SK-N-SH (cell line): ENCODE data around the gene ADAMTSL1. TPM values are rescaled to one million over a fixed set of nuclear protein-coding genes. Genes with fewer than 3 reads are reported as not detected.
A peak's percentile ranks its signal among the peaks of the same experiment; 100 is the strongest.

Experiments
- CTCF ChIA-PET: fragments of 300-600, 350-600 bp; formaldehyde crosslinking; extraction: SDS; loops from one replicate; lab custom pipeline; 2021; lab: Yijun Ruan, JAX
- POLR2A ChIA-PET: fragments of 350-600 bp; sonication (Branson Sonifier 250); formaldehyde crosslinking; extraction: SDS; loops from one replicate; lab custom pipeline; 2020; ENCODE audit warnings: antibody characterized with exemption, inconsistent platforms; lab: Yijun Ruan, JAX
- DNase-seq: peaks from one replicate; pipeline ENCODE4 v3.0.0; 2012
- H2AFZ ChIP-seq: fragments of 200-600 bp; sonication (generic); 2 replicates; pipeline ENCODE4 v1.8.1; 2016; ENCODE audit warnings: antibody characterized with exemption, mild to moderate bottlenecking, low read depth
- H3F3A ChIP-seq: fragments of 200-600 bp; sonication (generic); replicated peaks from 2 replicates; pipeline ENCODE3; 2016; ENCODE audit warnings: antibody characterized with exemption, mild to moderate bottlenecking; ENCODE audit not compliant: insufficient read depth
- H3K27ac ChIP-seq, 2 experiments: fragments of 200-500 bp in 1 of 2; fragments of 200-600 bp in 1 of 2; sonication (Bioruptor generic) in 1 of 2; sonication (generic), shearing (Covaris generic) in 1 of 2; 2 replicates each; pipeline versions ENCODE4 v1.5.1 to v1.6.1; 2014 to 2016; ENCODE audit warnings: low read depth in 2 of 2, inconsistent platforms in 1 of 2, low read length in 1 of 2, mild to moderate bottlenecking in 1 of 2, mixed read lengths in 1 of 2
- H3K27me3 ChIP-seq: fragments of 200-600 bp; sonication (generic), shearing (Covaris generic); 2 replicates; pipeline ENCODE4 v1.6.1; 2016; ENCODE audit warnings: mixed run types; ENCODE audit not compliant: insufficient read depth
- H3K36me3 ChIP-seq, 2 experiments: fragments of 200-500 bp in 1 of 2; fragments of 200-600 bp in 1 of 2; sonication (Bioruptor generic) in 1 of 2; sonication (generic) in 1 of 2; replicated peaks in 1 of 2; 2 replicates each; pipeline versions ENCODE3 to v1.5.1; 2014 to 2016; ENCODE audit warnings: low read length in 1 of 2, mild to moderate bottlenecking in 1 of 2; ENCODE audit not compliant: insufficient read depth in 2 of 2, control insufficient read depth in 1 of 2
- H3K4me1 ChIP-seq, 2 experiments: fragments of 200-500 bp in 1 of 2; fragments of 200-600 bp in 1 of 2; sonication (Bioruptor generic) in 1 of 2; sonication (generic), shearing (Covaris generic) in 1 of 2; 2 replicates each; pipeline versions ENCODE4 v1.5.1 to v1.6.1; 2014 to 2016; ENCODE audit warnings: low read depth in 1 of 2, low read length in 1 of 2, mixed run types in 1 of 2; ENCODE audit not compliant: insufficient read depth in 2 of 2, control insufficient read depth in 1 of 2
- H3K4me2 ChIP-seq: fragments of 200-600 bp; sonication (generic), shearing (Covaris generic); 2 replicates; pipeline ENCODE4 v1.6.1; 2017; ENCODE audit warnings: mixed run types
- H3K4me3 ChIP-seq, 2 experiments: fragments of 200-500 bp in 1 of 2; fragments of 200-600 bp in 1 of 2; sonication (Bioruptor generic) in 1 of 2; sonication (generic), shearing (Covaris generic) in 1 of 2; 2 replicates each; pipeline versions ENCODE4 v1.5.1 to v1.8.1; 2014 to 2016; ENCODE audit warnings: low read depth in 2 of 2, inconsistent platforms in 1 of 2, low read length in 1 of 2, mild to moderate bottlenecking in 1 of 2, mixed read lengths in 1 of 2, moderate library complexity in 1 of 2
- H3K79me2 ChIP-seq: fragments of 200-600 bp; sonication (generic); 2 replicates; pipeline ENCODE4 v1.8.1; 2017; ENCODE audit warnings: mild to moderate bottlenecking; ENCODE audit not compliant: insufficient read depth
- H3K9ac ChIP-seq: fragments of 200-600 bp; sonication (generic); 2 replicates; pipeline ENCODE4 v1.6.1; 2017; ENCODE audit warnings: mixed run types
- H3K9me2 ChIP-seq: fragments of 200-600 bp; sonication (generic); 2 replicates; pipeline ENCODE4 v1.6.1; 2017; ENCODE audit warnings: mixed run types
- H3K9me3 ChIP-seq: fragments of 200-600 bp; sonication (generic); 2 replicates; pipeline ENCODE4 v1.6.1; 2017; ENCODE audit warnings: mixed run types, mild to moderate bottlenecking, moderate library complexity
- H4K20me1 ChIP-seq: fragments of 200-600 bp; sonication (generic); 2 replicates; pipeline ENCODE4 v1.6.1; 2017; ENCODE audit warnings: mild to moderate bottlenecking, mixed run types; ENCODE audit not compliant: insufficient read depth
- CHD2 ChIP-seq: fragments of 150-350 bp; IDR thresholded peaks from 2 replicates; pipeline ENCODE4 v1.6.1; 2018; ENCODE audit warnings: low read length; ENCODE audit not compliant: partially characterized antibody
- FOXJ3 ChIP-seq: sonication (generic); formaldehyde crosslinking; IDR thresholded peaks from 2 replicates; pipeline ENCODE4 v1.5.1; 2020; ENCODE audit warnings: mild to moderate bottlenecking, missing genetic modification reagents
- GABPA ChIP-seq: IDR thresholded peaks from 2 replicates; pipeline ENCODE4 v1.4.0; 2012; ENCODE audit warnings: low read depth, mild to moderate bottlenecking
- GATA2 ChIP-seq: sonication (generic); formaldehyde crosslinking; IDR thresholded peaks from 2 replicates; pipeline ENCODE4 v1.5.0; 2020; ENCODE audit warnings: mild to moderate bottlenecking, missing genetic modification reagents
- IRF3 ChIP-seq: fragments of 150-350 bp; IDR thresholded peaks from 2 replicates; pipeline ENCODE4 v1.6.1; 2016; ENCODE audit warnings: mild to moderate bottlenecking, low read depth, low read length
- MAX ChIP-seq: IDR thresholded peaks from 2 replicates; pipeline ENCODE4 v1.4.0; 2012; ENCODE audit warnings: low read depth
- MEF2A ChIP-seq: IDR thresholded peaks from 2 replicates; pipeline ENCODE4 v1.4.0; 2012; ENCODE audit warnings: low read depth, borderline replicate concordance
- NFIC ChIP-seq: IDR thresholded peaks from 2 replicates; pipeline ENCODE4 v1.4.0; 2012; ENCODE audit warnings: borderline replicate concordance
- RAD21 ChIP-seq: IDR thresholded peaks from 2 replicates; pipeline ENCODE4 v1.6.1; 2012; ENCODE audit warnings: mild to moderate bottlenecking, low read length
- REST ChIP-seq: IDR thresholded peaks from 2 replicates; pipeline ENCODE4 v1.6.1; 2012; ENCODE audit warnings: mild to moderate bottlenecking, low read depth, low read length, moderate library complexity
- SIN3A ChIP-seq: IDR thresholded peaks from 2 replicates; pipeline ENCODE4 v1.6.1; 2012; ENCODE audit warnings: low read depth, mild to moderate bottlenecking, low read length, moderate library complexity, borderline replicate concordance
- SMC3 ChIP-seq: IDR thresholded peaks from 2 replicates; pipeline ENCODE4 v1.6.1; 2012; ENCODE audit warnings: low read depth, low read length, improper control_type of control experiment
- TAF1 ChIP-seq: IDR thresholded peaks from 2 replicates; pipeline ENCODE4 v1.6.1; 2012; ENCODE audit warnings: low read depth, mild to moderate bottlenecking, low read length, moderate library complexity, borderline replicate concordance
- ZBTB33 ChIP-seq: IDR thresholded peaks from 2 replicates; pipeline ENCODE4 v1.4.0; 2012; ENCODE audit warnings: low read depth, borderline replicate concordance
- WGBS: methylation state at CpG from one replicate; pipeline ENCODE4 v1.1.6; 2017; ENCODE audit warnings: low lambda C conversion rate; 5-methylcytosine and 5-hydroxymethylcytosine counted together
- polyA plus RNA-seq, 3 experiments: library from polyadenylated mRNA; depleted of rRNA; stranded (reverse); fragments of >200 nt; gene quantifications; 2 replicates each; pipeline ENCODE4 v1.2.3, GENCODE V29; 2012
- TF ChIP-seq, protein P1 (sequence below): fragments of 150-350 bp; IDR thresholded peaks from 2 replicates; pipeline ENCODE4 v1.6.1; 2017; ENCODE audit warnings: antibody characterized with exemption, low read length, low read depth, borderline replicate concordance

Gene ADAMTSL1
- polyA plus RNA-seq, 1 of the 3 experiments (the other 2 are of a cell fraction): 114 TPM

DNA sequence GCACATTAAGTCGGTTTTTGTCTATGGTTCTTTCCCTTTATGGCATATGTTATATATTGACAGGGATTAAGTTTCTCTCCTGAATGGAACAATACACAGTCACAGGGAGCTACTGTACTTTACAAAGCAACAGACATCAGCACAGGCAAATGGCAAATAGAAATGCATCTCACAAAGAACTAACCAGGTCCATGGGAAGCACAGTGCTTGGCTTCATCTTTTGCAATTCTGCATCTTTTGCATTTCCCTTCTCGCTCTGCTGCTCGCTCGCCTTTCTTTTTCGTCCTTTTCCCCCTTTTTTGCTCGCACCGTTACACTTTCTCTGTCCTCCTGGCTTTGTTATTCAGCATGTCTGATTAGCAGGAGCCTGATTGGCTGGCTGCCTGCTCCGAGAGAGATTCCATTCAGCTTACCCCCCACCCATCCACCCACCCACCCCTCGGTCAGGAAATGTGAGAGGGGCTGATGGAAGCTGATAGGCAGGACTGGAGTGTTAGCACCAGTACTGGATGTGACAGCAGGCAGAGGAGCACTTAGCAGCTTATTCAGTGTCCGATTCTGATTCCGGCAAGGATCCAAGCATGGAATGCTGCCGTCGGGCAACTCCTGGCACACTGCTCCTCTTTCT lies at the start of gene ADAMTSL1 (continued):
- TF ChIP-seq MAX (peak; percentile 59), REST (peak; percentile 54; the same call in 1 of the 2 replicates), CHD2 (peak; percentile 37), MEF2A (no peak), NFIC (peak; percentile 73), GATA2 (peak; percentile 68), SMC3 (no peak), ZBTB33 (no peak)
- TF ChIP-seq, protein P1, sequence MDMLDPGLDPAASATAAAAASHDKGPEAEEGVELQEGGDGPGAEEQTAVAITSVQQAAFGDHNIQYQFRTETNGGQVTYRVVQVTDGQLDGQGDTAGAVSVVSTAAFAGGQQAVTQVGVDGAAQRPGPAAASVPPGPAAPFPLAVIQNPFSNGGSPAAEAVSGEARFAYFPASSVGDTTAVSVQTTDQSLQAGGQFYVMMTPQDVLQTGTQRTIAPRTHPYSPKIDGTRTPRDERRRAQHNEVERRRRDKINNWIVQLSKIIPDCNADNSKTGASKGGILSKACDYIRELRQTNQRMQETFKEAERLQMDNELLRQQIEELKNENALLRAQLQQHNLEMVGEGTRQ: no peak

GRCh38 chr9:18427691-18428090 lies 46.3 kb upstream of the ADAMTSL1 start:
- no peak overlapping the region for H3K4me3 ChIP-seq
- 0 out of 2 replicates have a peak overlapping the region, but pooled peaks have one; percentile 8 for H2AFZ ChIP-seq
- H3K9me2 ChIP-seq: no peaks in the 10 kb centered on the region
- TF ChIP-seq RAD21: no peak
- no peak for TF ChIP-seq GATA2
- TF ChIP-seq FOXJ3: no peak
- no peak for TF ChIP-seq SMC3
- no peak for TF ChIP-seq MAX
- TF ChIP-seq SIN3A: no peak
- TF ChIP-seq IRF3: no peak
- no peak for TF ChIP-seq TAF1
- no peak for TF ChIP-seq GABPA
- ChIA-PET POLR2A (no interaction called here), CTCF (interaction anchor here (1.0 to 2.4 kb wide), 6 partner anchors 9 to 173 kb away, joined by 3 to 14 read pairs (median 5); no protein-coding TSS in a partner anchor)
- H3K9me3 ChIP-seq: no peaks in the 10 kb centered on the region
- H3K9ac ChIP-seq: no peak overlapping the region
- no peaks in the 10 kb centered on the region for H3K36me3 ChIP-seq
- H3K27ac ChIP-seq: no peak overlapping the region
- no peak for DNase-seq
- no peak overlapping the region for H3K4me2 ChIP-seq
- peaks cover 2% of the 10 kb centered on the region for H3F3A ChIP-seq
- no peaks in the 10 kb centered on the region for H4K20me1 ChIP-seq
- H3K4me1 ChIP-seq: no peaks in the 10 kb centered on the region
- no peaks in the 10 kb centered on the region for H3K79me2 ChIP-seq
- H3K27me3 ChIP-seq: no peaks in the 10 kb centered on the region
- WGBS: 66% methylated on average over 4 of the region's 4 CpGs
